Thyroid gland (tissue), 4 donors: ENCODE results near the gene RAMP3.

Experiments used
- CTCF ChIP-seq, 6 experiments: fragments of 200-600 bp in 3 of 6; fragments of 450-650 bp in 3 of 6; sonication (generic) in 3 of 6; IDR thresholded peaks; one replicate each; pipeline ENCODE4 v1.5.1; 2016 to 2019; ENCODE audit warnings: antibody characterized with exemption in 6 of 6, mild to moderate bottlenecking in 2 of 6, inconsistent platforms in 1 of 6, moderate library complexity in 1 of 6
- POLR2A ChIP-seq, 2 donors: fragments of 450-650 bp; IDR thresholded peaks; one replicate each; pipeline ENCODE4 v1.6.1; 2017; ENCODE audit warnings: antibody characterized with exemption in 2 of 2, mild to moderate bottlenecking in 2 of 2, moderate library complexity in 1 of 2

GRCh38 chr7:45180084-45180986 is 22.7 kb downstream of the RAMP3 start:
- no peak for TF ChIP-seq POLR2A (IDR thresholded peaks at IDR 0.05)
- TF ChIP-seq CTCF (IDR thresholded peaks at IDR 0.05) = no peak
